HCT116 (cell line): ENCODE data around the gene GRK5. TPM values are rescaled to one million over a fixed set of nuclear protein-coding genes. Genes with fewer than 3 reads are reported as not detected.

Source experiments
- ATAC-seq: fragments of 200-7000 bp; cut with Tn5 transposase; 2 replicates; pipeline ENCODE4 v1.9.1; 2020; ENCODE audit warnings: mild to moderate bottlenecking, moderate library complexity
- BruUV-seq: library from RNA; stranded (reverse); fragments of 400-500 nt; replicated peaks from 2 replicates; lab custom pipeline; 2021; lab: Mats Ljungman, UMichigan
- CTCF ChIA-PET: fragments of 300-600 bp; sonication (Branson Sonifier 250); formaldehyde crosslinking; loops from one replicate; lab custom pipeline; 2021; ENCODE audit warnings: antibody characterized with exemption; lab: Charles Lee
- POLR2A ChIA-PET: fragments of 300-600, 350-600 bp; sonication (Branson Sonifier 250); formaldehyde crosslinking; loops from one replicate; lab custom pipeline; 2021; ENCODE audit warnings: antibody characterized with exemption; lab: Charles Lee
- RAD21 ChIA-PET, 2 experiments: fragments of 300-600 bp; sonication (Branson Sonifier 250); formaldehyde crosslinking; loops; one replicate each; lab custom pipeline; 2023; ENCODE audit warnings: low total read pairs in 2 of 2; ENCODE audit not compliant: uncharacterized antibody in 2 of 2, unreplicated experiment in 2 of 2, low non-redundant PET in 1 of 2; lab: Charles Lee
- DNase-seq: peaks from one replicate; pipeline ENCODE4 v3.0.0-alpha.2; 2010; ENCODE audit warnings: low read depth, low spot score
- H2AFZ ChIP-seq: fragments of 200-600 bp; shearing (Covaris generic), sonication (generic); 2 replicates; pipeline ENCODE4 v1.6.1; 2017; ENCODE audit warnings: low read depth, mixed run types, mixed read lengths, antibody characterized with exemption, low read length; ENCODE audit not compliant: poor library complexity, severe bottlenecking
- H3K27ac ChIP-seq: 2 replicates; pipeline ENCODE4 v1.5.1; 2012; ENCODE audit warnings: low read depth, low read length
- H3K27me3 ChIP-seq: fragments of 200-600 bp; sonication (generic); 2 replicates; pipeline ENCODE4 v1.6.1; 2016; ENCODE audit warnings: mixed run types, low read length, mixed read lengths; ENCODE audit not compliant: insufficient read depth
- H3K36me3 ChIP-seq, 2 experiments: fragments of 200-500 bp in 1 of 2; fragments of 200-600 bp in 1 of 2; sonication (Bioruptor generic) in 1 of 2; sonication (generic) in 1 of 2; 2 replicates each; pipeline versions ENCODE4 v1.5.1 to v1.6.1; 2014 to 2016; ENCODE audit warnings: low read length in 2 of 2, inconsistent platforms in 1 of 2, mixed read lengths in 1 of 2, mixed run types in 1 of 2; ENCODE audit not compliant: insufficient read depth in 2 of 2, control insufficient read depth in 1 of 2
- H3K4me1 ChIP-seq, 2 experiments: fragments of 200-600 bp in 1 of 2; sonication (generic) in 1 of 2; 2 replicates each; pipeline versions ENCODE4 v1.5.1 to v1.6.1; 2012 to 2017; ENCODE audit warnings: low read length in 2 of 2, inconsistent platforms in 1 of 2, mild to moderate bottlenecking in 1 of 2, mixed read lengths in 1 of 2, mixed run types in 1 of 2, moderate library complexity in 1 of 2; ENCODE audit not compliant: insufficient read depth in 2 of 2, control insufficient read depth in 1 of 2
- H3K4me2 ChIP-seq: fragments of 200-600 bp; sonication (generic); 2 replicates; pipeline ENCODE4 v1.6.1; 2017; ENCODE audit warnings: mixed run types, low read length, mixed read lengths
- H3K4me3 ChIP-seq, 2 experiments: fragments of 200-600 bp in 1 of 2; sonication (generic) in 1 of 2; replicated peaks in 1 of 2; 2 replicates each; pipeline ENCODE4 v1.5.1; 2011 to 2016; ENCODE audit warnings: low read length in 2 of 2, control low read depth in 1 of 2, low read depth in 1 of 2, mild to moderate bottlenecking in 1 of 2, mixed read lengths in 1 of 2, mixed run types in 1 of 2
- H3K79me2 ChIP-seq: fragments of 200-600 bp; sonication (generic); 2 replicates; pipeline ENCODE4 v1.6.1; 2017; ENCODE audit warnings: mild to moderate bottlenecking, mixed run types, low read length, moderate library complexity, mixed read lengths; ENCODE audit not compliant: insufficient read depth
- H3K9ac ChIP-seq: fragments of 200-600 bp; sonication (generic); 2 replicates; pipeline ENCODE4 v1.6.1; 2016; ENCODE audit warnings: low read length, mixed read lengths
- H3K9me2 ChIP-seq: fragments of 200-600 bp; sonication (generic), shearing (Covaris generic); 2 replicates; pipeline ENCODE4 v1.6.1; 2017; ENCODE audit warnings: mixed run types, mild to moderate bottlenecking, moderate library complexity; ENCODE audit not compliant: insufficient read depth
- H3K9me3 ChIP-seq, 2 experiments: fragments of 200-500 bp in 1 of 2; fragments of 200-600 bp in 1 of 2; sonication (Bioruptor generic) in 1 of 2; sonication (generic) in 1 of 2; 2 replicates each; pipeline ENCODE4 v1.6.1; 2014 to 2017; ENCODE audit warnings: low read length in 2 of 2, mixed read lengths in 2 of 2, inconsistent platforms in 1 of 2, low read depth in 1 of 2, mild to moderate bottlenecking in 1 of 2, mixed run types in 1 of 2, moderate library complexity in 1 of 2; ENCODE audit not compliant: control insufficient read depth in 1 of 2, insufficient read depth in 1 of 2
- H4K20me1 ChIP-seq: fragments of 200-600 bp; sonication (generic), shearing (Covaris generic); 2 replicates; pipeline ENCODE4 v1.6.1; 2017; ENCODE audit warnings: mixed run types, mild to moderate bottlenecking, moderate library complexity; ENCODE audit not compliant: insufficient read depth
- MAX ChIP-seq: IDR thresholded peaks from 2 replicates; pipeline ENCODE4 v1.6.1; 2012
- POLR2AphosphoS5 ChIP-seq: IDR thresholded peaks from 2 replicates; pipeline ENCODE4 v1.6.1; 2011; ENCODE audit warnings: mild to moderate bottlenecking, low read depth, low read length, moderate library complexity
- RAD21 ChIP-seq: IDR thresholded peaks from 2 replicates; pipeline ENCODE4 v1.6.1; 2012; ENCODE audit warnings: low read depth, mild to moderate bottlenecking
- SIN3A ChIP-seq: IDR thresholded peaks from 2 replicates; pipeline ENCODE4 v1.6.1; 2012; ENCODE audit warnings: low read depth
- intact Hi-C: fragments of 100-400 bp; cut with micrococcal nuclease; formaldehyde crosslinking; loops from 2 replicates; pipeline ENCODE4 v1.10.0; 2022
- total RNA-seq: library from RNA; stranded (reverse); gene quantifications from one replicate; pipeline ENCODE4 v1.2.1, GENCODE V29; 2021; ENCODE audit not compliant: unreplicated experiment

The GRK5 gene
- total RNA-seq, 1 experiment from 2014 or later: 7.3 TPM

GRCh38 chr10:119421891-119422681 is 214.7 kb downstream of the GRK5 start:
- no TSS peak for BruUV-seq
- intact Hi-C loops: no loop called here

GRCh38 chr10:119422682-119423509 is 215.5 kb downstream of the GRK5 start:
- no peak overlapping the region for H3K4me2 ChIP-seq
- no peaks in the 10 kb centered on the region for H3K79me2 ChIP-seq
- intact Hi-C loops: no loop called here
- no peak overlapping the region for H2AFZ ChIP-seq
- no peak overlapping the region for H3K27ac ChIP-seq
- POLR2A ChIA-PET: no interaction called here
- H3K9me3 ChIP-seq: no peaks in the 10 kb centered on the region
- no peak overlapping the region for H3K4me3 ChIP-seq
- ATAC-seq (no peak), DNase-seq (no peak)
- H4K20me1 ChIP-seq: no peaks in the 10 kb centered on the region
- no peaks in the 10 kb centered on the region for H3K36me3 ChIP-seq
- peaks cover 0 to 3% of the 10 kb centered on the region in 2 experiments; a peak in 1 of 4 replicates for H3K4me1 ChIP-seq
- no peaks in the 10 kb centered on the region for H3K27me3 ChIP-seq
- BruUV-seq: no TSS peak
- CTCF ChIA-PET: interaction anchor here (1.3 to 2.9 kb wide), 5 partner anchors 15 to 224 kb away, joined by 3 to 14 read pairs (median 4); partner anchors contain the start of gene GRK5
- RAD21 ChIA-PET: interaction anchor here in 1 of 2 experiments (1.2 kb wide), 1 partner anchor 223 kb away, joined by 5 read pairs; no protein-coding TSS in a partner anchor
- H3K9me2 ChIP-seq: no peaks in the 10 kb centered on the region
- TF ChIP-seq POLR2AphosphoS5: no peak
- TF ChIP-seq, all 23 proteins: peak for 0
- H3K9ac ChIP-seq: no peak overlapping the region

More at GRCh38 chr10:119421891-119422681, 214.7 kb downstream of the GRK5 start:
- TF ChIP-seq SIN3A (no peak), RAD21 (no peak), MAX (no peak)
- ChIA-PET CTCF (interaction anchor here (1.3 to 2.9 kb wide), 4 partner anchors 14 to 223 kb away, joined by 3 to 14 read pairs (median 6); partner anchors contain the start of gene GRK5), POLR2A (no interaction called here), RAD21 (interaction anchor here in 1 of 2 experiments (1.2 kb wide), 1 partner anchor 223 kb away, joined by 5 read pairs; no protein-coding TSS in a partner anchor)
- Histone ChIP-seq H3K4me2 (no peak overlapping the region), H3K36me3 (no peaks in the 10 kb centered on the region), H3K4me3 (no peak overlapping the region), H2AFZ (no peak overlapping the region), H3K27ac (no peak overlapping the region), H3K4me1 (peaks cover 0 to 4% of the 10 kb centered on the region in 2 experiments; a peak in 1 of 4 replicates), H3K9ac (no peak overlapping the region), H4K20me1 (no peaks in the 10 kb centered on the region), H3K9me2 (no peaks in the 10 kb centered on the region), H3K27me3 (no peaks in the 10 kb centered on the region), H3K9me3 (no peaks in the 10 kb centered on the region), H3K79me2 (no peaks in the 10 kb centered on the region)
- no peak for DNase-seq
- ATAC-seq: no peak
